Breast epithelium (tissue), 3 donors: ENCODE measurements around the gene CSNK1G3.

ENCODE experiments used
- CTCF ChIP-seq, 3 donors: fragments of 450-650 bp; IDR thresholded peaks; one replicate each; pipeline ENCODE4 v1.5.1; 2016 to 2017; ENCODE audit warnings: antibody characterized with exemption in 3 of 3, mild to moderate bottlenecking in 3 of 3, moderate library complexity in 3 of 3
- POLR2A ChIP-seq: fragments of 450-650 bp; IDR thresholded peaks from one replicate; pipeline ENCODE4 v1.6.1; 2016; ENCODE audit warnings: antibody characterized with exemption, mild to moderate bottlenecking, moderate library complexity
- POLR2AphosphoS5 ChIP-seq, 3 donors: sonication (generic); formaldehyde crosslinking; IDR thresholded peaks; one replicate each; pipeline ENCODE4 v1.6.1; 2017; ENCODE audit warnings: antibody characterized with exemption in 3 of 3

GRCh38 chr5:123639244-123639643 lies 127.3 kb downstream of the CSNK1G3 start:
- TF ChIP-seq CTCF (IDR thresholded peaks at IDR 0.05), result no peak
- no peak for TF ChIP-seq POLR2A
- no peak for TF ChIP-seq POLR2AphosphoS5 (IDR thresholded peaks at IDR 0.05)
